ENCODE data around the gene TUT1. TPM values are rescaled to one million over a fixed set of nuclear protein-coding genes. Genes with fewer than 3 reads are reported as not detected.

The TUT1 gene
- total and polyA plus RNA-seq, 2 of the 4 experiments (the other 2 are of a cell fraction) = 4.3 to 10.1 TPM

DNA sequence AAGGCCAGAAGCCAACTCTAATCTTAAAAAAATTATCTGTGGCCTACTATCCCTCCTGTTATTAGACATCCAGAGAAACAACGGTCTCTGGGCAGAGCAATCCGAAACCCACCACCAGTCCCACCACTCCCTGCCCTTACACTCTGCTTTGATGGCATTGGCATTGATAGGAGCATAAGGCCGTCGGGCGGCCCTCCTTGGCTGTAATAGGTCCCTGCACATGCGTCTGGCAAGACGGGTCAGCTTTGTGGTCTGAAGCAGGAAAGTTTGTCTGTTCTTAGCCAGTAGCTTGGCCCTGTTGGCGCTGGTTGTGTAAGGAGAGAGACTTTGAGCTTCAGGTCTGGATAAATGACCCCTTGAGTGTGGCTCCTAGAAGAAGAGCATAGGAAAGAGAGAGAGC is 3.8 kb upstream of the TUT1 start:
- no peak overlapping the region for H4K91ac ChIP-seq (ENCODE audit: insufficient read depth, low read depth, low read length)
- no peaks in the 10 kb centered on the region for H3K27me3 ChIP-seq (ENCODE audit: control insufficient read depth, insufficient read depth, low read length)
- no peak overlapping the region for H2AFZ ChIP-seq (replicated peaks; ENCODE audit: low read length, poor library complexity)
- peaks cover 10% of the 10 kb centered on the region for H3K4me1 ChIP-seq (ENCODE audit: control insufficient read depth, insufficient read depth, low read length)
- H4K8ac ChIP-seq (ENCODE audit: low read depth in 2 of 2, low read length in 2 of 2) = no peak overlapping the region
- no peak overlapping the region for H2AK5ac ChIP-seq (ENCODE audit: low read depth, low read length)
- no peak overlapping the region for H3K4me2 ChIP-seq (ENCODE audit: low read depth, low read length)
- H4K5ac ChIP-seq (ENCODE audit: low read depth, low read length) = no peak overlapping the region
- ATAC-seq (ENCODE audit: low read depth) = no peak
- CTCF ChIA-PET = no interaction called here
- POLR2A ChIA-PET (ENCODE audit: unreplicated experiment) = interaction anchor here (0.5 kb wide), 1 partner anchor 150 kb away, joined by 3 read pairs; no protein-coding TSS in a partner anchor
- no peaks in the 10 kb centered on the region for H3K9me3 ChIP-seq (ENCODE audit: control insufficient read depth, insufficient read depth, low read length)
- intact Hi-C loops (cut with micrococcal nuclease) = loop anchor here (10.0 kb wide), 1 partner anchor 100 kb away; no protein-coding TSS in a partner anchor
- H4K20me1 ChIP-seq (ENCODE audit: insufficient read depth, low read length) = peaks cover 19% of the 10 kb centered on the region; the same call in 1 of the 2 replicates
- WGBS, 2 experiments (ENCODE audit: extremely low coverage in 2 of 2, insufficient read length in 1 of 2) = 92% methylated on average over 2 of the region's 8 CpGs; no CpG with 5 or more reads in 1 of the 2 experiments
- TF ChIP-seq, protein P1, sequence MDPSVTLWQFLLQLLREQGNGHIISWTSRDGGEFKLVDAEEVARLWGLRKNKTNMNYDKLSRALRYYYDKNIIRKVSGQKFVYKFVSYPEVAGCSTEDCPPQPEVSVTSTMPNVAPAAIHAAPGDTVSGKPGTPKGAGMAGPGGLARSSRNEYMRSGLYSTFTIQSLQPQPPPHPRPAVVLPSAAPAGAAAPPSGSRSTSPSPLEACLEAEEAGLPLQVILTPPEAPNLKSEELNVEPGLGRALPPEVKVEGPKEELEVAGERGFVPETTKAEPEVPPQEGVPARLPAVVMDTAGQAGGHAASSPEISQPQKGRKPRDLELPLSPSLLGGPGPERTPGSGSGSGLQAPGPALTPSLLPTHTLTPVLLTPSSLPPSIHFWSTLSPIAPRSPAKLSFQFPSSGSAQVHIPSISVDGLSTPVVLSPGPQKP (IDR thresholded peaks at IDR 0.05; ENCODE audit: borderline replicate concordance, low read depth, low read length) = no peak
- no peak for TF ChIP-seq BHLHE40 (IDR thresholded peaks at IDR 0.05; ENCODE audit: low read depth, low read length)
- TF ChIP-seq POLR2A (IDR thresholded peaks at IDR 0.05; ENCODE audit: low read depth, low read length) = no peak
- TF ChIP-seq NFE2L2 (IDR thresholded peaks at IDR 0.05; ENCODE audit: low read depth, low read length) = no peak
- TF ChIP-seq MAZ (IDR thresholded peaks at IDR 0.05; ENCODE audit: borderline replicate concordance, low read depth, low read length) = no peak
- TF ChIP-seq SMC3 (IDR thresholded peaks at IDR 0.05; ENCODE audit: low read depth, low read length) = no peak
- TF ChIP-seq FOS (IDR thresholded peaks at IDR 0.05; ENCODE audit: low read depth, low read length) = no peak
- TF ChIP-seq CEBPB (IDR thresholded peaks at IDR 0.05; ENCODE audit: low read depth, low read length) = no peak
- TF ChIP-seq, protein P2, sequence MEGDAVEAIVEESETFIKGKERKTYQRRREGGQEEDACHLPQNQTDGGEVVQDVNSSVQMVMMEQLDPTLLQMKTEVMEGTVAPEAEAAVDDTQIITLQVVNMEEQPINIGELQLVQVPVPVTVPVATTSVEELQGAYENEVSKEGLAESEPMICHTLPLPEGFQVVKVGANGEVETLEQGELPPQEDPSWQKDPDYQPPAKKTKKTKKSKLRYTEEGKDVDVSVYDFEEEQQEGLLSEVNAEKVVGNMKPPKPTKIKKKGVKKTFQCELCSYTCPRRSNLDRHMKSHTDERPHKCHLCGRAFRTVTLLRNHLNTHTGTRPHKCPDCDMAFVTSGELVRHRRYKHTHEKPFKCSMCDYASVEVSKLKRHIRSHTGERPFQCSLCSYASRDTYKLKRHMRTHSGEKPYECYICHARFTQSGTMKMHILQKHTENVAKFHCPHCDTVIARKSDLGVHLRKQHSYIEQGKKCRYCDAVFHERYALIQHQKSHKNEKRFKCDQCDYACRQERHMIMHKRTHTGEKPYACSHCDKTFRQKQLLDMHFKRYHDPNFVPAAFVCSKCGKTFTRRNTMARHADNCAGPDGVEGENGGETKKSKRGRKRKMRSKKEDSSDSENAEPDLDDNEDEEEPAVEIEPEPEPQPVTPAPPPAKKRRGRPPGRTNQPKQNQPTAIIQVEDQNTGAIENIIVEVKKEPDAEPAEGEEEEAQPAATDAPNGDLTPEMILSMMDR (conservative IDR thresholded peaks at IDR 0.05; ENCODE audit: low read depth, low read length) = no peak
- no peak for TF ChIP-seq CHD1 (IDR thresholded peaks at IDR 0.05; ENCODE audit: low read depth, low read length)
- TF ChIP-seq RFX5 (IDR thresholded peaks at IDR 0.05; ENCODE audit: low read depth, low read length) = no peak
- no peak for TF ChIP-seq RCOR1 (IDR thresholded peaks at IDR 0.05; ENCODE audit: insufficient replicate concordance, low read length)
- TF ChIP-seq RAD21 (IDR thresholded peaks at IDR 0.05; ENCODE audit: low read length) = no peak
- no peak for TF ChIP-seq MAFK (IDR thresholded peaks at IDR 0.05; ENCODE audit: low read depth, low read length)
- TF ChIP-seq, protein P3, sequence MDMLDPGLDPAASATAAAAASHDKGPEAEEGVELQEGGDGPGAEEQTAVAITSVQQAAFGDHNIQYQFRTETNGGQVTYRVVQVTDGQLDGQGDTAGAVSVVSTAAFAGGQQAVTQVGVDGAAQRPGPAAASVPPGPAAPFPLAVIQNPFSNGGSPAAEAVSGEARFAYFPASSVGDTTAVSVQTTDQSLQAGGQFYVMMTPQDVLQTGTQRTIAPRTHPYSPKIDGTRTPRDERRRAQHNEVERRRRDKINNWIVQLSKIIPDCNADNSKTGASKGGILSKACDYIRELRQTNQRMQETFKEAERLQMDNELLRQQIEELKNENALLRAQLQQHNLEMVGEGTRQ (IDR thresholded peaks at IDR 0.05; ENCODE audit: low read depth, low read length) = no peak
- TF ChIP-seq MXI1 (IDR thresholded peaks at IDR 0.05; ENCODE audit: borderline replicate concordance, low read depth, low read length) = no peak
- no peak overlapping the region for H2AK9ac ChIP-seq (replicated peaks; ENCODE audit: low read depth, low read length, poor library complexity)
- H3K9me1 ChIP-seq (ENCODE audit: insufficient read depth, low read length) = no peaks in the 10 kb centered on the region
- no peak overlapping the region for H2BK5ac ChIP-seq (ENCODE audit: low read depth, low read length, poor library complexity, severe bottlenecking)
- H3K4ac ChIP-seq (ENCODE audit: low read depth, low read length) = no peak overlapping the region
- in situ Hi-C loops (cut with MboI; ENCODE audit: low sequenced_read_pairs) = no loop called here
- no peak overlapping the region for H2BK120ac ChIP-seq (ENCODE audit: low read depth, low read length)
- no peak overlapping the region for H2BK15ac ChIP-seq (ENCODE audit: low read depth, low read length)
- peaks cover 29 to 52% of the 10 kb centered on the region in 2 experiments for H3K79me1 ChIP-seq (ENCODE audit: low read depth in 1 of 2, low read length in 2 of 2)
- dilution Hi-C loops (cut with HindIII; ENCODE audit: low sequenced_read_pairs, unreplicated experiment) = no loop called here
- no peak overlapping the region for H3K14ac ChIP-seq (replicated peaks; ENCODE audit: low read depth, low read length)
- no peak overlapping the region for H3K18ac ChIP-seq (ENCODE audit: low read depth, low read length)
- H3K27ac ChIP-seq (ENCODE audit: insufficient read depth, low read length) = no peak overlapping the region
- H2BK20ac ChIP-seq (ENCODE audit: low read depth, low read length) = no peak overlapping the region
- no peak for DNase-seq
- H3K4me3 ChIP-seq (ENCODE audit: insufficient read depth, low read depth, low read length) = no peak overlapping the region
- H3K9ac ChIP-seq (ENCODE audit: low read depth, low read length) = no peak overlapping the region
- H3K56ac ChIP-seq (ENCODE audit: extremely low read depth, insufficient read depth, low read length) = no peak overlapping the region
- peaks cover 55% of the 10 kb centered on the region for H3K36me3 ChIP-seq (ENCODE audit: control insufficient read depth, insufficient read depth, low read length)
- BruUV-seq (replicated peaks) = no TSS peak
- H3K23ac ChIP-seq (ENCODE audit: low read depth, low read length) = no peak overlapping the region
